PC-3 (cell line): ENCODE measurements around the gene WNT7B. TPM values are rescaled to one million over a fixed set of nuclear protein-coding genes. Genes with fewer than 3 reads are reported as not detected.

Experiments used
- ATAC-seq: fragments of 200-7000 bp; cut with Tn5 transposase; 2 replicates; pipeline ENCODE4 v1.9.1; 2020; ENCODE audit warnings: mild to moderate bottlenecking, moderate library complexity
- BruUV-seq: library from RNA; stranded (reverse); fragments of 400-500 nt; replicated peaks from 2 replicates; lab custom pipeline; 2021; lab: Mats Ljungman, UMichigan
- CTCF ChIA-PET: fragments of 300-600 bp; sonication (Branson Sonifier 250); formaldehyde crosslinking; loops from one replicate; lab custom pipeline; 2022; ENCODE audit warnings: antibody characterized with exemption; lab: Charles Lee
- POLR2A ChIA-PET: fragments of 300-600 bp; sonication (Branson Sonifier 250); formaldehyde crosslinking; loops from one replicate; lab custom pipeline; 2022; ENCODE audit warnings: antibody characterized with exemption; ENCODE audit not compliant: unreplicated experiment; lab: Charles Lee
- DNase-seq: peaks from one replicate; pipeline ENCODE4 v3.0.0-alpha.2; 2015
- H2AFZ ChIP-seq: fragments of 300-600 bp; sonication (generic); 2 replicates; pipeline ENCODE4 v1.6.0; 2016; ENCODE audit warnings: antibody characterized with exemption, low read length
- H3F3A ChIP-seq: fragments of 300-600 bp; sonication (generic); one replicate; pipeline ENCODE4 v1.6.0; 2017; ENCODE audit warnings: antibody characterized with exemption, low read length, control low read depth, mild to moderate bottlenecking; ENCODE audit not compliant: unreplicated experiment
- H3K27ac ChIP-seq: fragments of 300-600 bp; sonication (generic); 2 replicates; pipeline ENCODE4 v1.5.1; 2016; ENCODE audit warnings: mild to moderate bottlenecking, low read length
- H3K27me3 ChIP-seq: fragments of 300-600 bp; sonication (generic); 2 replicates; pipeline ENCODE4 v1.6.1; 2016; ENCODE audit warnings: low read length, mixed read lengths
- H3K36me3 ChIP-seq: fragments of 300-600 bp; sonication (generic); 2 replicates; pipeline ENCODE4 v1.6.1; 2016; ENCODE audit warnings: low read depth, mixed run types, low read length, mixed read lengths
- H3K4me1 ChIP-seq: fragments of 300-600 bp; sonication (generic); 2 replicates; pipeline ENCODE4 v1.5.1; 2016; ENCODE audit warnings: low read length; ENCODE audit not compliant: insufficient read depth
- H3K4me2 ChIP-seq: fragments of 300-600 bp; sonication (generic); 2 replicates; pipeline ENCODE4 v1.6.0; 2016; ENCODE audit warnings: low read length
- H3K4me3 ChIP-seq: fragments of 300-600 bp; sonication (generic); 2 replicates; pipeline ENCODE4 v1.5.1; 2016; ENCODE audit warnings: mild to moderate bottlenecking, low read length, mixed read lengths
- H3K79me2 ChIP-seq: fragments of 300-600 bp; sonication (generic); 2 replicates; pipeline ENCODE4 v1.6.1; 2017; ENCODE audit warnings: low read length, mixed read lengths
- H3K9ac ChIP-seq: fragments of 300-600 bp; sonication (generic); 2 replicates; pipeline ENCODE4 v1.6.0; 2016; ENCODE audit warnings: mild to moderate bottlenecking, low read length
- H3K9me2 ChIP-seq: fragments of 300-600 bp; sonication (generic); replicated peaks from 2 replicates; pipeline ENCODE4 v1.6.1; 2016; ENCODE audit warnings: mixed run types, low read length, mixed read lengths
- H3K9me3 ChIP-seq: fragments of 300-600 bp; sonication (generic); 2 replicates; pipeline ENCODE4 v1.6.1; 2016; ENCODE audit warnings: low read length, mixed read lengths
- H4K20me1 ChIP-seq: fragments of 300-600 bp; sonication (generic); 2 replicates; pipeline ENCODE4 v1.6.1; 2016; ENCODE audit warnings: low read length, mixed read lengths
- CTCF ChIP-seq: fragments of 300-600 bp; sonication (generic); conservative IDR thresholded peaks from 2 replicates; pipeline ENCODE4 v1.5.1; 2017; ENCODE audit warnings: antibody characterized with exemption, low read depth, mild to moderate bottlenecking, low read length
- EZH2 ChIP-seq: fragments of 300-600 bp; sonication (generic); IDR thresholded peaks from one replicate; pipeline ENCODE4 v1.6.1; 2017; ENCODE audit warnings: antibody characterized with exemption, mild to moderate bottlenecking, low read length; ENCODE audit not compliant: unreplicated experiment
- EZH2phosphoT487 ChIP-seq: fragments of 300-600 bp; sonication (generic); IDR thresholded peaks from 2 replicates; pipeline ENCODE4 v1.6.1; 2018; ENCODE audit warnings: mild to moderate bottlenecking, antibody characterized with exemption, low read length, borderline replicate concordance
- intact Hi-C: fragments of 100-400 bp; cut with micrococcal nuclease; formaldehyde crosslinking; loops from 2 replicates; pipeline ENCODE4 v1.9.0; 2023
- total RNA-seq: library from RNA; depleted of rRNA; stranded (reverse); fragments of >200 nt; gene quantifications from 2 replicates; pipeline ENCODE4 v1.2.3, GENCODE V29; 2014

WNT7B gene
- total RNA-seq, 1 experiment from 2014 or later = 42.0 TPM

DNA sequence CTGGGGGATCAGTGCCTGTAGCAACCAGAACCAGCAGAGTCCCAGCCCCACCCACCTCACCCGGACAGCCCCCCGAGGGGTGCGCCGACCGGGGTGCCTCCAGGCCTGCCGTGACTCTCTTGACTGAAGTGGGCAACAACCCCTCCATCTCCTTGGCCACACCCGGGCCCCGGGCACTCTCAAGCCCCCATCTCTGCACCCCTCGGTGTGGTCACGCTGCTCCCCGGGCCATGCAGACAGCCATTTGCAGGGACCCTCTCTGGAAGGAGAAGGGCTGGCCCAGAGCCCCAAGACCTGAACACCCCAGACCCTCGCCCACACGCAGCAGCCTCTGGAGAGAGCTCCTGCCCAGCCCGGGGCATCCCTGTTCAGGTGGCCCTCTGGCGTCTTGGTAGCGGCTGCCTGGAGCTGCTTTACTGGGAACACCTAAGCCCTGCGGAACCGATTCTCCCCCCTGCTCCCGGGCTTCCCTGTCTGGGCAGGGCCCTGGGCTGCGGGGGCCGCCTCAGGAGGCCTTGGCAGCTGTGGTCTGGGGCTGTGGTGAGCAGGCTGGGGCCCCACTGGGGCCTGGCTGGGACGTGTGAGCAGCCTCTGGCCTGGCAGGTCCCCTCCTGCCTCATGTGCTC is 84.9 kb downstream of the WNT7B start:
- ChIA-PET POLR2A (interaction anchor here (0.8 kb wide), 1 partner anchor 172 kb away, joined by 8 read pairs; no protein-coding TSS in a partner anchor), CTCF (no interaction called here)
- ATAC-seq = no peak
- H3K27ac ChIP-seq = no peak overlapping the region
- H3K4me1 ChIP-seq = peaks cover 30% of the 10 kb centered on the region
- no peak overlapping the region for H3K9ac ChIP-seq
- no peaks in the 10 kb centered on the region for H3K9me2 ChIP-seq
- no peak for DNase-seq
- no peaks in the 10 kb centered on the region for H4K20me1 ChIP-seq
- no peaks in the 10 kb centered on the region for H3K9me3 ChIP-seq
- H3K4me3 ChIP-seq = no peak overlapping the region
- TF ChIP-seq EZH2phosphoT487 (no peak), EZH2 (no peak), CTCF (no peak)
- no peak overlapping the region for H3K4me2 ChIP-seq
- no peaks in the 10 kb centered on the region for H3K27me3 ChIP-seq
- no TSS peak for BruUV-seq
- no peaks in the 10 kb centered on the region for H3K36me3 ChIP-seq
- intact Hi-C loops = no loop called here
- H3F3A ChIP-seq = no peaks in the 10 kb centered on the region
- H2AFZ ChIP-seq = no peak overlapping the region
- H3K79me2 ChIP-seq = no peaks in the 10 kb centered on the region

DNA sequence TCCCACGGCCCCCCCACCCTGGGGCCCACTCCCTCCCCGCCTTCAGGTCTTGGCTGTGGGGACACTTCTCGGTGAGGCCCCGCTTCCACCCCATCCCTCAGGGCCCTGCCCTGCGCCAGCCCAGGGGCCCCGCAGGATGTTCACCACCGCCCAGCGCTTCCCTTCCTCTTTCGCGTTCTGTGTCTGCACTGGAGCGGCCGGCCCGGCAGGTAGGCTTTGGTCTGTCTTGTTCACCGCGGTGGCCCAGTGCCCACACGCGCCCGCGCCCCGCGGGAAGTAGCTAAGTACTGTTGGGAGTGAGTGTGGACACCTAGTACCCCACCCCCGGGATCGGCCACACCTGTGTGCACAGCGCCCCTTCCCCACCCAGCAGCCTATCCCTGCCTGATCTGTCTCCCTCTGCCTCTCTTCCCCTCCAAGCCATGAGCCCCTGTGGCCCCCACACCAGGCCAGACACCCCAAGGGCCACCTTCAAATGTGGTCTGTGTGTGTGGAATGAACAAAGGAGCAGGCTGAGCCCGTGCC is 85.4 kb downstream of the WNT7B start:
- Histone ChIP-seq H4K20me1 (no peaks in the 10 kb centered on the region), H3F3A (no peaks in the 10 kb centered on the region), H3K4me1 (peaks cover 26% of the 10 kb centered on the region), H2AFZ (no peak overlapping the region), H3K27me3 (no peaks in the 10 kb centered on the region), H3K4me2 (no peak overlapping the region), H3K9ac (no peak overlapping the region), H3K36me3 (no peaks in the 10 kb centered on the region), H3K4me3 (no peak overlapping the region), H3K79me2 (no peaks in the 10 kb centered on the region), H3K9me2 (no peaks in the 10 kb centered on the region), H3K27ac (no peak overlapping the region), H3K9me3 (no peaks in the 10 kb centered on the region)
- intact Hi-C loops = no loop called here
- CTCF ChIA-PET = no interaction called here
- POLR2A ChIA-PET = no interaction called here
- ATAC-seq = no peak
- TF ChIP-seq CTCF (no peak), EZH2 (no peak), EZH2phosphoT487 (no peak)
- no peak for DNase-seq
- no TSS peak for BruUV-seq

DNA sequence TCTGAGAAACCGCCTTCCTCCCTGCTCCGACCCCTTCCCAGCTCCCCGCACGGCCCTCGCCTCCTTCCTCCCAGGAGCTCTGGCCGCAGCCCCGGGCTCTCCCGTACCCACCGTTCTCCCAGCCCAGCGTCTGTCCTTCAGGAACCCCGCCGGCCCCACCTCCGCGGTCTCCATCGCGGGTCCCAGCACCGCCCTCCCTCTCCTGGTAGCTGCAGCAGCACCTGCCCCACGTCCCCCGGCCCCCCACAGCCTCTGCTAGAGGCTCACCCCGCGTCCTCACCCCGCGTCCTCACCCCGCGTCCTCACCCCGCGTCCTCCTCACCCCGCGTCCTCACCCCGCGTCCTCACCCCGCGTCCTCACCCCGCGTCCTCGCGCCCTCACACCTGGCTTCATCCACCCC is 85.9 kb downstream of the WNT7B start:
- H3K9me2 ChIP-seq = no peaks in the 10 kb centered on the region
- no TSS peak for BruUV-seq
- ATAC-seq = no peak
- H3K4me1 ChIP-seq = peaks cover 22% of the 10 kb centered on the region
- no peaks in the 10 kb centered on the region for H3F3A ChIP-seq
- no peak for DNase-seq
- ChIA-PET POLR2A (no interaction called here), CTCF (no interaction called here)
- H3K27me3 ChIP-seq = no peaks in the 10 kb centered on the region
- H3K4me2 ChIP-seq = no peak overlapping the region
- H4K20me1 ChIP-seq = no peaks in the 10 kb centered on the region
- H3K27ac ChIP-seq = no peak overlapping the region
- H3K9ac ChIP-seq = no peak overlapping the region
- H3K36me3 ChIP-seq = no peaks in the 10 kb centered on the region
- no peak overlapping the region for H3K4me3 ChIP-seq
- no peaks in the 10 kb centered on the region for H3K9me3 ChIP-seq
- no peaks in the 10 kb centered on the region for H3K79me2 ChIP-seq
- TF ChIP-seq CTCF (no peak), EZH2 (no peak), EZH2phosphoT487 (no peak)
- no peak overlapping the region for H2AFZ ChIP-seq
- intact Hi-C loops = no loop called here
